Measurements from ENCODE around the gene IL17RE. TPM values are rescaled to one million over a fixed set of nuclear protein-coding genes. Genes with fewer than 3 reads are reported as not detected.

IL17RE gene
- total and polyA plus RNA-seq, 2 of the 13 experiments (the other 11 are each of a cell fraction or from before 2014, with no cell fraction given): 14.5 to 24.1 TPM

DNA sequence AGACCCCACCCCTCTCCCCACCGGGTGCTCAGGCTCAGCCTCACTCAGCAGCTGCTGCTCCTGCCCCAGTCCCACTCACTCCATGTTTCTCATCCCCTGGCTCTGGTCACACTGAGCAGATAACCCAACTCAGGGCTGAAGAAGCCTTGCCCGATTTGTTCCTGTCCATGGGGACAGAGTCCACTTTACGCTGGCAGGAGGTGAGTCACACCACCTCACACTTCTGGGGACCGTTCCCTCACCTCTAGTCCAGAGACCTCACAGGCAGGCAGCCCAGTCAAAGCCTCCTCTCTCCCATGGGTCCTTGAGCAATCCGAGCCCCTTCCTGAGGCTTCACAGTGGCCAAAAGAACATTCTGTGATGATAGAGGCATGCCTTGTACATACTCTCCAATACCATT lies 23.9 kb upstream of the IL17RE start (continued):
- TF ChIP-seq SP4 (CRISPR knock-in tag; IDR thresholded peaks at IDR 0.05) (peak; percentile 14; the same call in 1 of the 2 replicates), BCL6 (CRISPR knock-in tag; IDR thresholded peaks at IDR 0.05) (no peak), ZNF264 (CRISPR knock-in tag; IDR thresholded peaks at IDR 0.05) (peak; percentile 48; the same call in 1 of the 2 replicates), ETV6 (CRISPR knock-in tag; conservative IDR thresholded peaks at IDR 0.05) (no peak), MIER2 (CRISPR knock-in tag; IDR thresholded peaks at IDR 0.05) (no peak), MZF1 (CRISPR knock-in tag; IDR thresholded peaks at IDR 0.05; ENCODE audit: borderline replicate concordance) (no peak), NPAS2 (CRISPR knock-in tag; IDR thresholded peaks at IDR 0.05; ENCODE audit: borderline replicate concordance) (no peak), KAT7 (CRISPR knock-in tag; IDR thresholded peaks at IDR 0.05; ENCODE audit: borderline replicate concordance) (no peak), SRSF1 (optimal IDR thresholded peaks at IDR 0.05; ENCODE audit: low read depth, low read length) (no peak), POGZ (CRISPR knock-in tag; IDR thresholded peaks at IDR 0.05) (no peak), YEATS2 (CRISPR knock-in tag; IDR thresholded peaks at IDR 0.05; ENCODE audit: borderline replicate concordance) (no peak), ZNF296 (CRISPR knock-in tag; conservative IDR thresholded peaks at IDR 0.05) (no peak), ETV5 (CRISPR knock-in tag; IDR thresholded peaks at IDR 0.05; ENCODE audit: borderline replicate concordance) (peak; percentile 84; the same call in 1 of the 2 replicates), HOXA9 (CRISPR knock-in tag; IDR thresholded peaks at IDR 0.05; ENCODE audit: borderline replicate concordance) (no peak), ZNF558 (CRISPR knock-in tag; IDR thresholded peaks at IDR 0.05; ENCODE audit: borderline replicate concordance) (no peak), RFXAP (CRISPR knock-in tag; IDR thresholded peaks at IDR 0.05; ENCODE audit: borderline replicate concordance) (no peak), ARHGAP35 (CRISPR knock-in tag; IDR thresholded peaks at IDR 0.05; ENCODE audit: borderline replicate concordance) (no peak), AKAP8 (CRISPR knock-in tag; IDR thresholded peaks at IDR 0.05) (no peak), ZNF414 (CRISPR knock-in tag; IDR thresholded peaks at IDR 0.05) (no peak), NCOA1 (CRISPR knock-in tag; IDR thresholded peaks at IDR 0.05) (no peak), ZNF329 (CRISPR knock-in tag; IDR thresholded peaks at IDR 0.05; ENCODE audit: low read depth) (peak; percentile 85; the same call in 1 of the 2 replicates), HMGA1 (CRISPR knock-in tag; conservative IDR thresholded peaks at IDR 0.05) (no peak), ZNF598 (CRISPR knock-in tag; IDR thresholded peaks at IDR 0.05; ENCODE audit: borderline replicate concordance) (no peak), REPIN1 (CRISPR knock-in tag; IDR thresholded peaks at IDR 0.05; ENCODE audit: borderline replicate concordance, low read depth) (no peak), TEAD3 (CRISPR knock-in tag; optimal IDR thresholded peaks at IDR 0.05; ENCODE audit: borderline replicate concordance) (peak; percentile 40)
- TF ChIP-seq, protein P1, sequence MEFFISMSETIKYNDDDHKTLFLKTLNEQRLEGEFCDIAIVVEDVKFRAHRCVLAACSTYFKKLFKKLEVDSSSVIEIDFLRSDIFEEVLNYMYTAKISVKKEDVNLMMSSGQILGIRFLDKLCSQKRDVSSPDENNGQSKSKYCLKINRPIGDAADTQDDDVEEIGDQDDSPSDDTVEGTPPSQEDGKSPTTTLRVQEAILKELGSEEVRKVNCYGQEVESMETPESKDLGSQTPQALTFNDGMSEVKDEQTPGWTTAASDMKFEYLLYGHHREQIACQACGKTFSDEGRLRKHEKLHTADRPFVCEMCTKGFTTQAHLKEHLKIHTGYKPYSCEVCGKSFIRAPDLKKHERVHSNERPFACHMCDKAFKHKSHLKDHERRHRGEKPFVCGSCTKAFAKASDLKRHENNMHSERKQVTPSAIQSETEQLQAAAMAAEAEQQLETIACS (CRISPR knock-in tag; IDR thresholded peaks at IDR 0.05): no peak
- TF ChIP-seq, protein P2, sequence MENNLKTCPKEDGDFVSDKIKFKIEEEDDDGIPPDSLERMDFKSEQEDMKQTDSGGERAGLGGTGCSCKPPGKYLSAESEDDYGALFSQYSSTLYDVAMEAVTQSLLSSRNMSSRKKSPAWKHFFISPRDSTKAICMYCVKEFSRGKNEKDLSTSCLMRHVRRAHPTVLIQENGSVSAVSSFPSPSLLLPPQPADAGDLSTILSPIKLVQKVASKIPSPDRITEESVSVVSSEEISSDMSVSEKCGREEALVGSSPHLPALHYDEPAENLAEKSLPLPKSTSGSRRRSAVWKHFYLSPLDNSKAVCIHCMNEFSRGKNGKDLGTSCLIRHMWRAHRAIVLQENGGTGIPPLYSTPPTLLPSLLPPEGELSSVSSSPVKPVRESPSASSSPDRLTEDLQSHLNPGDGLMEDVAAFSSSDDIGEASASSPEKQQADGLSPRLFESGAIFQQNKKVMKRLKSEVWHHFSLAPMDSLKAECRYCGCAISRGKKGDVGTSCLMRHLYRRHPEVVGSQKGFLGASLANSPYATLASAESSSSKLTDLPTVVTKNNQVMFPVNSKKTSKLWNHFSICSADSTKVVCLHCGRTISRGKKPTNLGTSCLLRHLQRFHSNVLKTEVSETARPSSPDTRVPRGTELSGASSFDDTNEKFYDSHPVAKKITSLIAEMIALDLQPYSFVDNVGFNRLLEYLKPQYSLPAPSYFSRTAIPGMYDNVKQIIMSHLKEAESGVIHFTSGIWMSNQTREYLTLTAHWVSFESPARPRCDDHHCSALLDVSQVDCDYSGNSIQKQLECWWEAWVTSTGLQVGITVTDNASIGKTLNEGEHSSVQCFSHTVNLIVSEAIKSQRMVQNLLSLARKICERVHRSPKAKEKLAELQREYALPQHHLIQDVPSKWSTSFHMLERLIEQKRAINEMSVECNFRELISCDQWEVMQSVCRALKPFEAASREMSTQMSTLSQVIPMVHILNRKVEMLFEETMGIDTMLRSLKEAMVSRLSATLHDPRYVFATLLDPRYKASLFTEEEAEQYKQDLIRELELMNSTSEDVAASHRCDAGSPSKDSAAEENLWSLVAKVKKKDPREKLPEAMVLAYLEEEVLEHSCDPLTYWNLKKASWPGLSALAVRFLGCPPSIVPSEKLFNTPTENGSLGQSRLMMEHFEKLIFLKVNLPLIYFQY (CRISPR knock-in tag; IDR thresholded peaks at IDR 0.05; ENCODE audit: borderline replicate concordance): 0 out of 2 replicates have a peak, but pooled peaks have one; percentile 16

Data from HepG2 (cell line).